HG03159 (cell line): ENCODE data around the gene NDUFB1.

Source experiments
- ATAC-seq: cut with Tn5 transposase; IDR thresholded peaks from one replicate; pipeline ENCODE4 v1.9.1; 2021; ENCODE audit warnings: mild to moderate bottlenecking, moderate library complexity; ENCODE audit not compliant: unreplicated experiment

Gene NDUFB1

DNA sequence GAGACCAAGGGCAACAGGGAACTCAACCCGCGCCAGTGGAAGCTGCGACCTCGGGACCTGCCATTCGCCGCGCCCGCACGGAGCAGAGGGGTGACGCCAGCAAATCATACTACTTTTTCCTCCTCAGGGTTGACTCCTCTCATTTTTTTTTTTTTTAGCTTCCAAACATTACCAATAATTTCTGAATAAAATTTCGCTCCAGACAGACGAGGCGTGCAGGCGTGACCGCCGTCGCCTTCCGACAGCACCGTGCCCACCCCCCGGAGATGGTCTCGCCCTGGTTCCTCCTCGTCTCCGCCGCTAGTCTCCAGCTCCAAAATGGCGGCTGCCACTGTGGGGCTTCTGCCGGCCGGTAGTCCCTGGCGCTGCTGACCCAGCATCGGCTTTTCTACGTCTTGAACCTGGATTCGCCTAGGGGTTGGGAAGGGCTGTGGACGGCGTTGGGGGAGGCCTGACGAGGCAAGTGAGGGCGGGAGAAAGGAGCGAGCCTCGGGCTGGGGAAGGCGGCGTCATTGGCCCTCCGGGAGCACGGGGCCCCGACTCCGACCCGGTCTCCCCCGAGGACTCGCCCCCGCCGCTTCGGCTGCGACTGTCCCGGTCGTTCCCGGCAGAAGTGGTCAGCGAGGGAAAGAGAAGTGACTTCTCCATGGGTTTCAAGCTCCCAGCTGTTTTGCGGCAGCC lies at the start of gene NDUFB1, which contains the start of gene CPSF2:
NDUFB1 (minus strand) TSS at position 37 of the 681 bp plus-strand sequence. CDS start 4,069 bp downstream, outside the sequence.
CPSF2 (plus strand) TSS at position 300 of the 681 bp plus-strand sequence. CDS start 9,016 bp downstream, outside the sequence.
- ATAC-seq = peak; percentile 90

DNA sequence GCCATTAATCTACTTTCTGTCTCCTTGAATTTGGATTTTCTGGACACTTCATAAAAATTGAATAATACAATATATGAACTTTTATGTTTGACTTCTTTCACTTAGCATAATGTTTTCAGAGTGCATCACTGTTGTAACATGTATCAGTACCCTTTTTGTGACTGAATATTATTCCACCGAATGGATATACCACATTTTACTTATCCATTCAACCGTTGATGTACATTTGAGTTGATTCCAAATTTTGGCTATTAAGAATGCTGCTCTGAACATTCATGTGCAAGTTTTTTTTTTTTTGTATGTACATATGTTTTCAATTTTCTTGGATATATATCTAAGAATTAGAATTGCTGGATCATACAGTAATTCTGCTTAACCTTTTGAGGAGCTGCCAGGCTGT lies 43.5 kb upstream of the NDUFB1 start:
- no peak for ATAC-seq

DNA sequence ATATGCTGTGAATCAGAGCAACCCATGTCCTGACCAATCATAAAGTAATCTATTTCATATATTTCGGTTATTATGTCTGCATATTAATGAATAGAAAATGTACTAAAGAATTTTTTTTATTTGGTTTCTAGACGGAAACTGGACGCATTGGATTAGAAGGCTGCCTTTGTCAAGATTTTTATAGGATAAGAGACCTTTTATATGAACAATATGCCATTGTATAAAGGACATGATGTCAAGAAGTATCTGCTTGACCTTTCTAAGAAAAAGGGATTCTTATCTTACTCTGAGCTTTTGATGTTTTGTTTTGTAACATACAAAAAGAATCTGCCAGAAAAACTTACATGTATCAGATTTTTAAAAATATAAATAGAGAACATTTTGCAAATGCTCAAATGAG lies 40.0 kb upstream of the NDUFB1 start:
- ATAC-seq = no peak

DNA sequence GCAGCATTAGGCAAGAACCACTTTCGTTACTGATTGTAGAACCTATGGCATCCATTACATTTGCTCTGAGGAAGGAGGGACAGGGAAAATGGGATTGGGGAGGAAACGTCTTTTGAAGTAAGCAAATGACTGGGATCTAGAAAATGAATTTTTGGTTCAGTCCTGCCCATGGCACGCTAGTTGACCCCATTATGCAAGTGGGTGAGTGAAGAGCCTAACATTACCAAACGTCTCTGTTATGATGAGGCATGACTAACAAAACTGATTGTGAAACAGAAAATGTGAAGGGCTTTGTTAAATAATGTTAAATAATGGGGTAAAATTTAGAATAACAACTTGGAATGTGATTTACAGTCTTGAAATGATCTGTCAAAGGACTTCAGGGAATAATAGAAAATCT lies 39.1 kb upstream of the NDUFB1 start:
- ATAC-seq = no peak

DNA sequence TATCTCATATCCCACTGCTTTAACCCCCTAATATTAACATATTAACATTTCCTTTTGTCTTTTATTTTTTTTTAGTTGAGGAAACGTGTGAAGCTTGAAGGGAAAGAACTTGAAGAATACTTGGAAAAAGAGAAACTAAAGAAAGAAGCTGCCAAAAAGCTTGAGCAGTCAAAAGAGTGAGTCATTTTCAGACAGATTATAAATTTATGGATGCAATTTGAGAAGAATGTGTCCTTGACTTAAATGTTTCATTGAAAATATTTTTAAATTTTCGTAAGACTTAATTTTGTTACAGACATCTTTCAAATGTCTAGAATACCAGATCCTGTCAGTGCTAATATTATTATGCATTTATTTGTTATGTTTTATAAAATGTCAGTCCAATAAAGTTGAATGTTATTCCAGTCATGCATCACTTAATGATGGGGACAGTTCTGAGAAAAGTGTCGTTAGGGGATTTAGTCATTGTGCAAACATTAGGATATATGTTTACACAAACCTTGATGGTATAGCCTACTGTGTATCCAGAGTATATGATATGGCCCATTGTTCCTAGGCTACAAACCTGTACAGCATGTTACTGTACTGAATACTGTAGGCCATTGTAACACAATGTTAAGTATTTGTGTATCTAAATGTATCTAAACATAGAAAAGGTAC lies 32.9 kb upstream of the NDUFB1 start:
- ATAC-seq = no peak

DNA sequence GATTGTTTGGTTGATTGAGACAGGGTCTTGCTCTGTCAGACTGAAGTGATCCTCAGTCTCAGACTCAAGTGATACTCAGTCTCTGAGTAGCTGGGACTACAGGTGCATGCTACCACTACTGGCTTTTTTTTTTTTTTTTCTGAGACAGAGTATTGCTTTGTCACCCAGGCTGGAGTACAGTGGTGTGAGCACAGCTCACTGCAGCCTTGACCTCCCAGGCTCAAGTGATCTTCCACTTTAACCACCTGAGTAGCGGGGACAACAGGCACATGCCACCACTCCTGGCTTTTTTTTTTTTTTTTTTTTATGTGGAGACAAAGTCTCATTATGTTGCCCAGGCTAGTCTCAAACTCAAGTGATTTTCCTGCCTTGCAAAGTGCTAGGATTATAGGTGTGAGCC lies 32.1 kb upstream of the NDUFB1 start:
- ATAC-seq = no peak

DNA sequence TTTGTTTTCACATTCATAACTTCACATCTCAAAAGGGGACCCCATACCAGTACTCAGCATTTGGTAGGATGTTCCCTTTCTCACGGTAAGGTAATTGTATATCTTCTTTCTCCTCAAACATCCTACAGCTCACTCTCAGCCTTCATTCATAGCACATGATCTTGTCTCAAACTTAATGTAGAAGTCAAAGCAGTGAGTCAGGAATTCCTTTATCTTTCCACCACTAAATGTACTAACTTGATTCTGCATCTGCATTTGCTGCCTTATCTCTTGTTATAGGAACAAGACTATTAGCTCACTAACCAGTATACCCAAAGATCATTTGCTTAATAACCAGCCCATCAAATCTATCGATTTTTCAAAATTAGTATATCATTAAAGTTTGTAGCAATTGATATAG lies 23.2 kb upstream of the NDUFB1 start:
- ATAC-seq = no peak

DNA sequence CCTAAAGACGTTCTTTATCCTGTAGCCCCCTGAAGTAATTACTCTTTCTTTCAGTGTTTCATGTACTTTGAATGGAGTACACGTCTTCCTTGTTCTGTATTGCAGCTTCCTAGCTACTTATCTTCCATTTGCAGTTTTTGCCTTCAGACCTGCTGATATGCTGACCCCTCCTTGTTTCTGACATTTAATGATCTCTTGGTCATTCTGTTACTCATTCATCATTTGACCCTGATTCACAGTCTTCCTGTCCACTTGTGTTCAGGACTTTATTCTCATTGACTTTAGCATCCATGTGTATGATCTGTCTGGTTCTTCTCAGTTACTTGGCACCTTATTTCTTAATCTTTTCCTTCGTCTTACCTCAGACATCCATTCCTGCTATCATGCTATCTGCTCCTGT lies 22.5 kb upstream of the NDUFB1 start:
- ATAC-seq = no peak

DNA sequence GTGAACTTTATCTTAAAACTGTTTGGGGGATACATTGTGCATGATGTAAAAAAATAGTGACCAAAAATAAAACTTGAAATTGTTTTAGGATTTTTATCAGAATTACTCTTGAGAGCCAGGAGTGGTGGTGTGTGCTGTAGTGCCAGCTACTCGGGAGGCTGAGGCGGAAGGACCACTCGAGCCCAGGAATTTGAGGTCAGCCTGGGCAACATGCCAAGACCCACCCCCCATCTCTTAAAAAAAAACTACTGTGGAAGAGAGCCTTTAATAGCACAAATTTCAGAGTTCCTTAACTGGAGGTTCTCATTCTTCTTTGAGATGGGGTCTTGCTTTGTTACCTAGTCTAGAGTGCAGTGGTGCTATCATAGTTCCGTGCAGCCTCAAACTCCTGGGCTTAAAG lies 21.8 kb upstream of the NDUFB1 start:
- ATAC-seq = no peak

DNA sequence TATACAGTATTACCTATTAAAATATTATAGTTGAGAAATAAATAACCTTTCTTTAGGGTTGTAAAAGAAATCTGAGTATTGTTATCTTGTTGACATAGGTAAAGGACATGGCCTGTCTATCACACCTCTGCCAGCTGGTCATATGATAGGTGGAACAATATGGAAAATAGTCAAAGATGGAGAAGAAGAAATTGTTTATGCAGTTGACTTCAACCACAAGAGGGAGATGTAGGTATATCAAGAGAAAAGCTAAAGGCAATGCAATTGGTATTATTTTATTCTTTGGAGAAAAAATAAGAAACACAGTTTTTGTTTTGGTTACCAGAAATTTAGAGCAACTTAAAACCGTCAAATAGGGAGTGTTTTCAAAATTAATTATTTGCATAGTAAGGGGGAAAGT lies 13.8 kb upstream of the NDUFB1 start:
- ATAC-seq = no peak

DNA sequence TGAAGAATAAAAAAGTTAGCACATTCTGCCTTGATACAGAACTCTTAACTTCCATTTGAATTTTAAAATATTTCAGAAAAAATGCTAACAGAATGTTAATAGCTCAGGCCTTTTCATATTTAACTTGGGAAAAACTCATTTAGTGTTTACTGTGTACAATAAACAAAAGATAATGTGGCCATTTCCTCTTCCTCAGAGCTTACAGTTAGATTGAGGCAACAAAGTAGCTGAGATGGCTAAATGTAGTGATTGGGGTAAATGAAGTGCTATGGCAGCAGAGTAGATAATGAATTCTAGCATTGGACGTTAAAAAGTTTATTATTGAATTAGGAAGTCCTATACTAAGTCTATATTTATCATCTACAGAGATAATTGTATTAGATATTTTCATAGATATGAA lies 12.9 kb upstream of the NDUFB1 start:
- ATAC-seq = no peak

DNA sequence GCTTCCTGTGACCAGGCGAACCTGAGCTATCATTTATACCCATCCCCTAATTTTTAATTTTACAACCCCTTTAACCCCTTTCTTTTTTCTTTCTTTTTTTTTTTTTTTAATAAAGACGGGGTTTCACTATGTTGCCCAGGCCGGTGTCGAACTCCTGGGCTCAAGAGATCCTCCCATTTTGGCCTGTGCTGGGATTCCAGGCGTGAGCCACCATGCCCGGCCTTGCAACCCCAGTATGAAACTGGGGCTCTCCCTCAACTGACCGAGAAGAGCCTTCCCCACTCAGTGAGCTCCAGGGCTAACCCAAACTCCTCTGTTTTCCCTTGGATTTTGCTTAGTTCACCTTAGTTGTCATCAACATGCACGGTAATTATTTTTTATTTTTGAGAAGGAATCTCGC lies 1.3 kb upstream of the NDUFB1 start:
- no peak for ATAC-seq

DNA sequence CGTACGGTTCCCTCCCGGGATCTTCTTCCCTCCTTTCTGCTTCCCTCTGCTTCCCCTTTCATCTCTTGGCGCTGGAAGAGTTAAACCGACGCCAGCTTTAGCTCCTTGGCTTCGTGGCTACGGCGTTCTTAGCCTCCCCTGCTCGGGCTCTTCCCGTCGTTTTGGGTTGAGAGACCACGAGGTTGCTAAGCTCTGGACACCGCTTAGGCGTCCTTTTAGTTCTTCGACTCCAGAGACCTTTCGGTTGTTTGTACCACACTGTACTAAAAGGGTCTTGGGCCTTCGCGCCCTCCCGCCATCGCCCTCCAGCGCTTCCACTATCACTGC lies 808 bp upstream of the NDUFB1 start:
- ATAC-seq = peak; percentile 11

DNA sequence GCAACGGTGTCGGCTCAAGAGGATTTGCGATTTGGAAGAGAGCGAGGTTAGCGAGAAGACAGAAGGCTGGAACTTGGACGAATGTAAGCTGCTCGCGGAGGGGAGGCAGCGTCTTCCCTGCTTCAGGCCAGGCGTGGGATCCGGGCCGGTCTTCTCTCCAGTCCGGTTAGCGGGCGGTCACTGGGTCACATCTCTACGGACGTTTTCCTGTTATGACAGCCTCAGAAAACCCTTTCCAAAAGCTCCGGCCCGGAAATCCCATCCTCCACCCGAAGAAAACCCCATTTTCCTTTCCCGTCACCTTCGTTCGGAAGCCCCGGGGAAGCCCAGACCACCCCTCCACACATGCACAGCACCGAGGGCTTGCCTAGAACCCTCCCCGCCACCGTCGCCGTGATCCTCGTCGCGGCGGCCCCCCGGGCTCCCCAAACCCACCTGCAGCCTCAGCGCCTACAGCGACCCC lies 268 bp downstream of the NDUFB1 start:
- ATAC-seq = peak; percentile 22

DNA sequence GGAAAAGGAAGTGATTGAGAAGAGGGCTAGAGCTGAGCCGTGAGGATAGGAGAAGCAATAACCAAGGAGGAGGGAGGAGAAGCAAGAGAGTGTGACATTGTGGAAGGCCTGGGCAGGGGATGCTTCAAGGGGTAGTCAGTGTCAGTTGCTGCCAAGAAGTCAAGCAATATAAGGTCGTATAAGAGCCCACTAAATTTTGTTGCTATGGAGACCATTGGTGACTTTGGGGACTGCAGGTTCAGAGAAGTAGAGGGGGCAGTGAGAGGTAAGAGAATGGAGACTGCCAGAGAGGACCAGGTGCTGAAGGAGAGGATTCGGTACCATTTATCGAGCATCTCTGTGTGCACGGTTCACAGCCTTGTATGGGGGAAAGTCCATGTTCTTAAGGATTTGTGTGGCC lies 12.0 kb downstream of the NDUFB1 start:
- ATAC-seq = no peak

DNA sequence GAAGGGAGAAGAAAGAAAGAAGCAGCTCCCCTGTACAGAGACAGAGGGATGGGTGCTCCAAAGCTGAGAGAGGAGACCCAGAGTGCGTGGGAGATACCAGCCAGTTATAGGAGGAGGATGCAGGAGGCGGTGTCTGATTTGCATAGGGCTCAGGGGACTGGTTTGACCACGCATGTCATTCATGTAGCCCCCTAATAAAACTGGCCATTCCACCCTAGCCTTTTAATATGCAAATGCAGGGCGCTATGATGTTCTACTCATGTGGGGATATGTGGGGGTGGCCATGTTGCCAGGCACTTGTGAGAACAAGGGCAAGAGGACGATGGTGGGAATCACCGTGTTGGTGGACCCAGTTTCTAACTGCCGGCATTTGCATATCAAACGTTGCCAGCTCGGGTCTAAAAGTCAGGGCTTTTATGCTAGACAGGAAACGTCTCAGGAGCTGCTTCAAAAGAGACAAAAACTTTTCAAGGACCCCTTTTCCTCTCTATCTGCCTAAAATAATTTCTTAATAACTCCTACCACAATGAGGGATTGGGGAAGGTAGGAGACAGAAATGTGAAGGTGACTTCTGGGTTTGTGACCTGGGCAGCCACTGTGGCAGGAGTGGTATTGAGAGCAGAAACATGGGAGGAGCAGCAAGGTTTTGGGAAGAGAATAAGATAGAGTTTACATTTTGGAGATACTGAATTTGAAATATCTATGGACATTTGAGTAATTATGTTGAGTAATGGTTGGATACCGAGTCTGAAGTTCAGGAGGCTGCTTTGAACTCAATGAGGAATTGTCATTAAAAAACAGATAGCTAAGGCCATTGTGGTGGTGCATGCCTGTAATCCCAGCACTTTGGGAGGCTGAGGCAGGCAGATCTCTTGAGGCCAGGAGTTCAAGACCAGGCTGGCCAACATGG lies 12.9 kb downstream of the NDUFB1 start:
- no peak for ATAC-seq

DNA sequence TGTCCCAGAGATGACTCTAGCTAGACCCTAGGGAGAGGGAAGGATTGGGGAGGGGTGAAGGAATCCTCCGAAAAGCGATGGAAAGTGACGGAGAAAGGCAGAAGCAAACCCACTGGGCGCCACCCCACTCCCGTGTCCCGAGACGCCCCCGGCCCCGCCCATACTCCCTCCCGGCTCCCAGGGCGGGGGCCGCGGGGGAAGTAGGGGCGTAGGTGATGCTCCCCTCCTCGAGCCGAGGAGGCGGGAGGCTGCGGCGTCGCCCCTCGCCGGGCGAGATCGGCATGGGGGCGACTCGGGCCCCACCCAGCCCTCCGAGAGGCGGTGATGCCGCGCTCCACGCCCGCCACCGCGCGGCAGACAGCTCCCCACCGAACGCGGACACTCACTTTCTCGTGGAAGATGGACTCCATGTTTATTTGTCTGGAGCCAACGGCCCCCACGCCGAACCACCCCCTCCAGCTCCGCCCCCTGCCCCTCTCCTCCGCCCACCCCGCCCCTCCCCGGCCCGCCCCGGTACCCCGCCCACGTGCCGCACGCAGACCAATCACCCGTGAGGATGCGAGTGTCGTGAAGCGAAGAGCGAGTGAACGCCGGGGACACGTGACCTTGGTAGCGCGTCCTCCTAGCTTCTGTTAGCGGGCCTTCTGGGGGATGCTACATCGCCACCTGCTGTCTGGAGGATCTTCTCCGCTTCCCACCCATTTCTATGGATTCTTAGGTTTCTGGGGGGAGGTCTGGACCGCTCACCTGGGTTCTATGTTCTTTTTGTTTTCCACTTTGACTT lies 15.2 kb downstream of the NDUFB1 start, which contains the start of gene ATXN3:
ATXN3 (minus strand) TSS at position 440 of the 784 bp plus-strand sequence; CDS start at position 410, 30 bp downstream.
- ATAC-seq = peak; percentile 92

DNA sequence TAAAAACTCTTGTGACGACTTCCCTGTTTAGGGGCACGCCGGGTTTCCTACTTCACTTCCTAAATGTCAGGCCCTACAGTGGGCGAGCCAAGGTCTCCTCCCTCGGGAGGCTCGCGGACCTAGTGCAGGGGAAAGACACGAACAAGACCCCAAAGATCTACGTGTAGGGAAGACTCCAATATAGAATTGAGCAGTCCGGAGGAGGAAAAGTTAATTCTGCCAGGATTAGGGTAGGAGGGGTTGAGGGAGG lies 15.7 kb downstream of the NDUFB1 start:
- ATAC-seq = peak; percentile 2

DNA sequence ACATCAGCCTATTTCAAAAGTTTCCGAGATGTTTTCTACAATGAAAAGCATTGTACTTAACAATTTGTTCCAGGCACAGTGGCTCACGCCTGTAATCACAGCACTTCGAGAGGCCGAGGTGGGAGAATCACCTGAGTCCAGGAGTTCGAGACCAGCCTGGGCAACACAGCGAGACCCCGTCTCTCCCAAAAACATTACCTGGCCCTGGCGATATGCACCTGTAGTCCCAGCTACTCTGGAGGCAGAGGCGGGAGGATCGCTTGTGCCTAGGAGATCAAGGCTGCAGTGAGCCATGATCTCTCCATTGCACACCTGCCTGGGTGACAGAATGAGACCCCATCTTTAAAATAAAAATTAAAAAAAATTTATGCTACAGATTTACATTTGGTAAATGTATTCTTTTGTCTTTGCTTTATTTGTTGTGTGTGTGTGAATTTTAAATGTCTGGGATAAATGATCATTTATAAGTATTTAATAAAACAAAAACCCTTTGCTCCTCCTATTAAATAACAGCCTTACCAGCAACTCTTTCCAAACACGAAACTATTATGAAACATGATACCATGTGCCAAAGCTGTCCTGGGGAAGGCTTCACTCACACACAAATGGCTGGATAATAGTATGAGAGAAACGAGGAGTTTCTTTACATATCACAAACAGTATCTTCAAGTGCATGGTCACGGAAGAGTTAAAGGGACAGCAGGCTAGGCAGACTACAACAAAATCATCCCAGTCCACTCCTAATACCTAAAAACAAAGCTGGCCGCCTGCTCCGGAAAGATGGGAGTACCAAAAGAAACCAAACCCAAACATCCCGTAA lies 16.2 kb downstream of the NDUFB1 start:
- no peak for ATAC-seq

DNA sequence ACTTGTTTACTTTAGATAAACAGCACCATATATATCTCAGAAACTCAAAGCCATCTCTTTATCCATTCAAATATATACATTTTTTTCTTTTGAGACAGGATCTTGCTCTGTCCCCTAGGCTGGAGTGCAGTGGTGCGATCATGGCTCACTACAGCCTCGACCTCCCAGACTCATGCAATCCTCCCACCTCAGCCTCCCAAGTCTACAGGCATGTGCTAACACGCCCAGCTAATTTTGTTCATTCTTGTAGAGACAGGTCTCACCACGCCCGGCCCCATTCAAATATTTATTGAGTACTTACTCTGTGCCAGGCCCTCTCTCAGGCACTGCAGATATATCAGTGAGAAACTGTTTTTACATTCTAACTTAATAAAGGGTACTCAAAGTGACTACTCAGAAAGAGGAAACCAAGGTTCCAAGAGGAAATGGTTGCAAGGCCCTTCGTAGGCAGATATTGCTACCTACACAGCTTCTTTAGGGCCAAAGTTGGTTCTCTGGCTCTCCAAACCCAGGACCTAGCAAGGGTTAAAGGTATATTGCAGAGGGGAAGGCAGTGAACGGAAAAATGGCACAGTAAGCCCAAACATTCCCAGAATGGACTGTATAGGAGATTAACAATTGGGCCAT lies 18.0 kb downstream of the NDUFB1 start:
- no peak for ATAC-seq
